OCI-LY3 (cell line): ENCODE data around the gene CPTP.

ENCODE experiments used
- H2AFZ ChIP-seq: fragments of 200-600, 300-600 bp; shearing (Covaris generic); 2 replicates; pipeline ENCODE4 v1.6.0; 2014; ENCODE audit warnings: antibody characterized with exemption, low read depth, low read length
- H3K27ac ChIP-seq: fragments of 200-600, 300-600 bp; sonication (generic); 2 replicates; pipeline ENCODE4 v1.5.1; 2014; ENCODE audit warnings: mild to moderate bottlenecking, low read length, moderate library complexity, mixed read lengths
- H3K27me3 ChIP-seq: fragments of 200-600, 300-600 bp; sonication (generic); 2 replicates; pipeline ENCODE4 v1.6.1; 2014; ENCODE audit warnings: low read depth, low read length, mixed read lengths
- H3K36me3 ChIP-seq: fragments of 200-600, 300-600 bp; sonication (generic); replicated peaks from 2 replicates; pipeline ENCODE3; 2014; ENCODE audit warnings: low read depth, low read length, mixed read lengths
- H3K4me1 ChIP-seq: fragments of 300-600, 200-600 bp; sonication (generic); 2 replicates; pipeline ENCODE4 v1.6.1; 2014; ENCODE audit warnings: low read length, mixed read lengths
- H3K4me2 ChIP-seq: fragments of 200-600, 300-600 bp; sonication (generic); 2 replicates; pipeline ENCODE4 v1.6.1; 2014; ENCODE audit warnings: low read length, mixed read lengths
- H3K4me3 ChIP-seq: fragments of 300-600, 200-600 bp; sonication (generic); 2 replicates; pipeline ENCODE4 v1.5.1; 2014; ENCODE audit warnings: antibody characterized with exemption, mild to moderate bottlenecking, low read length, moderate library complexity
- H3K79me2 ChIP-seq: fragments of 300-600, 200-600 bp; shearing (Covaris generic); 2 replicates; pipeline ENCODE4 v1.6.1; 2014; ENCODE audit warnings: mild to moderate bottlenecking, low read length, mixed read lengths
- H3K9ac ChIP-seq: fragments of 300-600, 200-600 bp; shearing (Covaris generic); 2 replicates; pipeline ENCODE4 v1.6.0; 2014; ENCODE audit warnings: mild to moderate bottlenecking, low read length, moderate library complexity
- H3K9me3 ChIP-seq: fragments of 200-600, 300-600 bp; shearing (Covaris generic); 2 replicates; pipeline ENCODE4 v1.6.1; 2014; ENCODE audit warnings: low read length, mixed read lengths; ENCODE audit not compliant: insufficient read depth
- H4K20me1 ChIP-seq: fragments of 200-600, 300-600 bp; sonication (generic); 2 replicates; pipeline ENCODE4 v1.6.1; 2016; ENCODE audit warnings: low read length, mixed read lengths; ENCODE audit not compliant: insufficient read depth
- CTCF ChIP-seq: fragments of 200-600, 300-600 bp; sonication (generic); IDR thresholded peaks from 2 replicates; pipeline ENCODE4 v1.5.1; 2014; ENCODE audit warnings: antibody characterized with exemption, low read length, low read depth
- EZH2phosphoT487 ChIP-seq: fragments of 200-600 bp; shearing (Covaris generic); IDR thresholded peaks from 2 replicates; pipeline ENCODE4 v1.6.1; 2018; ENCODE audit warnings: antibody characterized with exemption, mixed run types, low read depth

CPTP gene

GRCh38 chr1:1293263-1294249 is 31.0 kb upstream of the CPTP start:
- Histone ChIP-seq H2AFZ (no peak overlapping the region), H3K27ac (no peak overlapping the region), H3K4me2 (no peak overlapping the region), H3K79me2 (no peaks in the 10 kb centered on the region), H3K4me3 (no peak overlapping the region), H3K4me1 (no peaks in the 10 kb centered on the region), H3K9ac (no peak overlapping the region), H3K36me3 (no peaks in the 10 kb centered on the region), H4K20me1 (no peaks in the 10 kb centered on the region), H3K27me3 (no peaks in the 10 kb centered on the region), H3K9me3 (no peaks in the 10 kb centered on the region)
- TF ChIP-seq EZH2phosphoT487 = no peak
- TF ChIP-seq CTCF = no peak

- Histone ChIP-seq H3K9ac (no peak overlapping the region), H3K9me3 (no peaks in the 10 kb centered on the region), H3K27ac (no peak overlapping the region), H3K4me2 (no peak overlapping the region), H3K79me2 (no peaks in the 10 kb centered on the region), H2AFZ (no peak overlapping the region), H3K4me1 (no peaks in the 10 kb centered on the region), H3K27me3 (no peaks in the 10 kb centered on the region), H4K20me1 (no peaks in the 10 kb centered on the region), H3K4me3 (no peak overlapping the region), H3K36me3 (no peaks in the 10 kb centered on the region)
- TF ChIP-seq EZH2phosphoT487 (no peak), CTCF (no peak)
Observed at GRCh38 chr1:1294250-1294890, 30.2 kb upstream of the CPTP start.

- Histone ChIP-seq H3K4me2 (no peak overlapping the region), H3K79me2 (no peaks in the 10 kb centered on the region), H3K9ac (no peak overlapping the region), H3K36me3 (no peaks in the 10 kb centered on the region), H3K9me3 (no peaks in the 10 kb centered on the region), H3K4me3 (no peak overlapping the region), H3K4me1 (no peaks in the 10 kb centered on the region), H3K27ac (no peak overlapping the region), H3K27me3 (no peaks in the 10 kb centered on the region), H4K20me1 (no peaks in the 10 kb centered on the region), H2AFZ (no peak overlapping the region)
- no peak for TF ChIP-seq EZH2phosphoT487
- TF ChIP-seq CTCF = no peak
Observed at GRCh38 chr1:1295154-1295923, 29.3 kb upstream of the CPTP start.
